Kidney epithelial cell (primary cell): Measurements from ENCODE around the gene EXTL2. TPM values are rescaled to one million over a fixed set of nuclear protein-coding genes. Genes with fewer than 3 reads are reported as not detected.

Source experiments
- DNase-seq: peaks from one replicate; pipeline ENCODE4 v3.0.0-alpha.2; 2010; ENCODE audit warnings: low read depth
- H3K27me3 ChIP-seq: 2 replicates; pipeline ENCODE4 v1.6.0; 2011; ENCODE audit warnings: low read length; ENCODE audit not compliant: control insufficient read depth, insufficient read depth
- H3K36me3 ChIP-seq: 2 replicates; pipeline ENCODE4 v1.5.1; 2011; ENCODE audit warnings: low read length; ENCODE audit not compliant: control insufficient read depth, insufficient read depth
- H3K4me3 ChIP-seq: 2 replicates; pipeline ENCODE4 v1.5.1; 2011; ENCODE audit warnings: low read depth, mild to moderate bottlenecking, control low read depth, low read length
- CTCF ChIP-seq: IDR thresholded peaks from 2 replicates; pipeline ENCODE4 v1.5.1; 2011; ENCODE audit warnings: mild to moderate bottlenecking, moderate library complexity, low read length, control low read depth, inconsistent platforms; ENCODE audit not compliant: insufficient read depth, poor library complexity, severe bottlenecking
- total RNA-seq: library from RNA; depleted of rRNA; stranded (reverse); fragments of >200 nt; gene quantifications from 2 replicates; pipeline ENCODE4 v1.2.3, GENCODE V29; 2015

EXTL2 gene
- total RNA-seq, 1 donor from 2014 or later, result 10.2 TPM

GRCh38 chr1:100883963-100884362 lies 10.7 kb downstream of the EXTL2 start:
- Histone ChIP-seq H3K4me3 (no peak overlapping the region), H3K27me3 (no peaks in the 10 kb centered on the region), H3K36me3 (no peaks in the 10 kb centered on the region)
- no peak for DNase-seq
- no peak for TF ChIP-seq CTCF

DNA sequence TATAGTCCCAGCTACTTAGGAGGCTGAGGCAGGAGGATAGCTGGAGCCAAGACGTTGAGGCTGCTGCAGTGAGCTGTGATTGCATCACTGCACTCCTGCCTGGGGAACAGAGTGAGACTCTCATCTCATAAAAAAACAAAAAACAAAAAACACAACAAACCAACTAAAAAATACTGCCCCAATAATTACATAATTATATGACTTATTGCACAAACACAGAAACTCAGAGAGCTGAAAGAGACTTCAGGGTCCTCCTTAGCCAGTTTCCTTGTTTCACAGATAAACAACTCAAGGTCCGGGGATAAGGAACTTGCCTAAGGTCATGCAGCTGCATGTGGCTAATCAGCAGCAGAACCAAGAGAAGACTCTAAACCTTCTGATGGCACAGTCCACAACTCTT lies 11.9 kb downstream of the EXTL2 start:
- no peak for TF ChIP-seq CTCF
- H3K36me3 ChIP-seq, result no peaks in the 10 kb centered on the region
- no peak for DNase-seq
- no peaks in the 10 kb centered on the region for H3K27me3 ChIP-seq
- H3K4me3 ChIP-seq, result no peak overlapping the region

- TF ChIP-seq CTCF, result no peak
- no peaks in the 10 kb centered on the region for H3K36me3 ChIP-seq
- H3K4me3 ChIP-seq, result no peak overlapping the region
- H3K27me3 ChIP-seq, result no peaks in the 10 kb centered on the region
- DNase-seq, result no peak
These were observed 13.0 kb downstream of the EXTL2 start for GRCh38 chr1:100881687-100882086.

GRCh38 chr1:100879422-100879821 lies 15.2 kb downstream of the EXTL2 start:
- no peak for TF ChIP-seq CTCF
- DNase-seq, result no peak

DNA sequence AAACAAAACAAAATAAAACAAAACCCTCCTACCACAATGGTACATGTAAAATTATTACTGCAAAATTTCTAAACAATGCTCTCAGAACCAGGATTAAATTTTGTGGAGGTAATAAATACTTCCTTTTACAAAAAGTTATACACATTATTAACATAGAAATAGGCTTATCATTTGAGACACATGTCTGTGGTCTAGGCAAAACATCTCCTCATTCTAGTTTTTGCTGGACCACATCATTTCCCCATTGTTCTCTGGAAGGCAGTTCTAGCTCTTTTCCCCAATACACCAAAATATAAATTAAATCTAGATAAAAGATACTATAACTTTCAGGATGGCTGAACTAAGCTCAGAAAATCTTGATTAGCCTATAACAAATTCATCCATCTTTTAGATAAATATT lies 18.4 kb downstream of the EXTL2 start:
- Histone ChIP-seq H3K4me3 (no peak overlapping the region), H3K27me3 (no peaks in the 10 kb centered on the region), H3K36me3 (no peaks in the 10 kb centered on the region)
- DNase-seq, result no peak
- no peak for TF ChIP-seq CTCF

More at GRCh38 chr1:100879422-100879821, 15.2 kb downstream of the EXTL2 start:
- H3K27me3 ChIP-seq, result no peaks in the 10 kb centered on the region
- no peaks in the 10 kb centered on the region for H3K36me3 ChIP-seq
- H3K4me3 ChIP-seq, result no peak overlapping the region

DNA sequence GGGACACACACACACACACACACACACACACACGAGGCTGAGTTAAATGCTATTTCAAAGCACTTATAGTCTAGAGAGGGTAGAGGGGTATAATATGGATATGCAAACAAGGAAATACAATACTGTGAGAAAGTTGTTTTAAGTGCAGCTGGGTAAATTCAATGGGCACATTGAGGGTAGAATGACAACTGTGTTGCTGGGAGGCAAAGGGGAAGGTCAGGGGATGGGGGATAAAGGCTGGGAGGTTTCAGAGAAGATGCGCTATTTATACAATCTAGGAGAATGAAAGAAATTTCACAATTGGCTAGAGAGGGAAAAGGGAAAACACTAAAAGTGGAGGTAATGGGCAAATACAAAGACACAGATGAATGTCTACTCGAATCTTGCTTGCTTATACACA lies 19.4 kb downstream of the EXTL2 start:
- H3K27me3 ChIP-seq, result no peaks in the 10 kb centered on the region
- TF ChIP-seq CTCF, result no peak
- DNase-seq, result no peak
- H3K4me3 ChIP-seq, result no peak overlapping the region
- no peaks in the 10 kb centered on the region for H3K36me3 ChIP-seq
